GM12875 (cell line): ENCODE measurements around the gene SRP68.

Experiments
- H3K4me3 ChIP-seq: one replicate; pipeline ENCODE4 v1.5.1; 2011; ENCODE audit warnings: low read depth, low read length, control low read depth
- TF ChIP-seq, protein P1 (sequence below): IDR thresholded peaks from 2 replicates; pipeline ENCODE4 v1.5.1; 2011; ENCODE audit warnings: low read depth, mild to moderate bottlenecking, control low read depth, inconsistent platforms, low read length, moderate library complexity, borderline replicate concordance; ENCODE audit not compliant: insufficient read depth

SRP68 gene

DNA sequence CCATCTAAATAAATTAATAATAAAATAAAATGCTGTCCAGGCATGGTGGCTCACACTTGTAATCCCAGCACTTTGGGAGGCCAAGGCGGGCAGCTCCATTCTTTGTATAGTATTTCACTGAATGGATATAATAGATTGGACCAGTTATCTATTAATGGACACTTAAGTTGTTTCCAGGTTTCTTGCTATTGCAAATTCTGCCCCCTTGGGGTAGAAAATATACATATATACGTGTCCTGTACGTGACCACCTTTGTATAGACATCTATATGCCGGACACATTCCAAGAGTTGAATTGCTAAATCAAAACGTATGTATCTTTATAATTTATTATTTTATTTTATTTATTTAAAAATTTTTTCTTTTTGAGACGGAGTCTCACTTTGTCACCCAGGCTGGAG lies 35.2 kb upstream of the SRP68 start:
- no peak overlapping the region for H3K4me3 ChIP-seq
- TF ChIP-seq, protein P1, sequence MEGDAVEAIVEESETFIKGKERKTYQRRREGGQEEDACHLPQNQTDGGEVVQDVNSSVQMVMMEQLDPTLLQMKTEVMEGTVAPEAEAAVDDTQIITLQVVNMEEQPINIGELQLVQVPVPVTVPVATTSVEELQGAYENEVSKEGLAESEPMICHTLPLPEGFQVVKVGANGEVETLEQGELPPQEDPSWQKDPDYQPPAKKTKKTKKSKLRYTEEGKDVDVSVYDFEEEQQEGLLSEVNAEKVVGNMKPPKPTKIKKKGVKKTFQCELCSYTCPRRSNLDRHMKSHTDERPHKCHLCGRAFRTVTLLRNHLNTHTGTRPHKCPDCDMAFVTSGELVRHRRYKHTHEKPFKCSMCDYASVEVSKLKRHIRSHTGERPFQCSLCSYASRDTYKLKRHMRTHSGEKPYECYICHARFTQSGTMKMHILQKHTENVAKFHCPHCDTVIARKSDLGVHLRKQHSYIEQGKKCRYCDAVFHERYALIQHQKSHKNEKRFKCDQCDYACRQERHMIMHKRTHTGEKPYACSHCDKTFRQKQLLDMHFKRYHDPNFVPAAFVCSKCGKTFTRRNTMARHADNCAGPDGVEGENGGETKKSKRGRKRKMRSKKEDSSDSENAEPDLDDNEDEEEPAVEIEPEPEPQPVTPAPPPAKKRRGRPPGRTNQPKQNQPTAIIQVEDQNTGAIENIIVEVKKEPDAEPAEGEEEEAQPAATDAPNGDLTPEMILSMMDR = 0 out of 2 replicates have a peak, but pooled peaks have one; percentile 15

DNA sequence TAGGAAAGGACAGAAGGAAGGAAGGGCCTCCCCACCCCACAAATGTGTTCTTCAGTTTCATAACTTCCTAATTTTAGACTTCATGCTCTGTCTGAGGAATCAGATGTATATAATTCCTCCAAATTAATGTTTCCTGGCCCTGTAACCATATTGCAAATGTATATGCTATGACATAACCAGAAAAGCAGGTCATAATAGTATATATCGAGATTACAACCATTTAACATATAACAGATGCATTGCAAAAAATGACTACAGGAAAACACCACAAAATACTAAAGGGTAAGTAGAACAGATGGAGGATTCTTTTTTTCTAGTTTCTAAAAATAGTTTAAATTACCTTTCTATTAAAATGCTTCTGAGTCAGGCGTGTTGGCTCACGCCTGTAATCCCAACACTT lies 34.4 kb upstream of the SRP68 start:
- no peak overlapping the region for H3K4me3 ChIP-seq
- TF ChIP-seq, protein P1 = no peak

DNA sequence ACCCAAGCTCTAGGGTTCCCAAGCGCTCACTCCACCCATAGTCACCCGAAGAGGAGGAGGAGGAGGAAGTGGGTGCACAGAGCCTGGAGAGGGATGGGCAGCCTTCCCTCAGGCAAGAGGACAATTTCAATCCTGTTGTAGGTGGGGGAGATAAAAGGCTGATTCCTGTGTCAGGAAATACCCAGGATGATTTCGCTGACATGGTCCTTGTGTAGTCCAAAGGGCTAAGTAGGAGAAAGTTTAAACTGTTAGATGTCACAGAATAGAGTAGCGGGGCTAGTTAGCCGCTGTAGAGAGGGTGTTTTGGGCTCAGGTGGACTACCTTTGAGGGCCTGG lies 32.5 kb upstream of the SRP68 start:
- H3K4me3 ChIP-seq = no peak overlapping the region
- TF ChIP-seq, protein P1 = no peak

DNA sequence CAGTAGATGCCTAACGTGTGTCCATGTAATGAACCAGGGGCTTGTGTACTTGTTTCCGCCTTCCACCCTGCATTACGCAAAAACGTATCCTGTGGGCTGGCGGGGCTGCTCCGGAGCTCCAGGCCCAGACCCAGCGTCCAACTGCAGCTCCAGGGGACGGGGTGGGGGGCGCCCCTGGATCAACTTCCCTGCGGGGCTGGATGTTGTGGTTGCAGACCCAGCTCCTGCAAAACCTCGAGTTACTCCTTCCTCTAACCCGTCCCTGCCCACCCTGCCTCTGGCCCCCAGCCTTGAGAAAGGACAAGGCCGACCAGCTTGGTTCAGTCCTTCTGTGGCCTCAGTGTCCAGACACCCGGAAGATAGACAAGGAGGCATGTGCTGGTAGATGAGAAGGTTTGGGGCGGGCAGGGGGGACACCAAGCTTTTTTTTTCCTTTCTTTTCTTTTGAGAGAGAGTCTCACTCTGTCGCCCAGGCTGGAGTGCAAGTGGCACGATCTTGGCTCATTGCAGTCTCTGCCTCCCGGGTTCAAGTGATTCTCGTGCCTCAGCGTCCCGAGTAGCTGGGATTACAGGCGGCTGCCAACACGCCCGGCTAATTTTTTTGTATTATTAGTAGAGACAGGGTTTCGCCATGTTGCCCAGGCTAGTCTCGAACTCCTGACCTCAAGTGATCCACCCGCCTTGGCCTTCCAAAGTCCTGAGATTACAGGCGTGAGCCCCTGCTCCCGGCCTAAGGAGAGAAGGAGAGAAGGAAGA lies 32.0 kb upstream of the SRP68 start:
- TF ChIP-seq, protein P1 = no peak
- peak overlapping the region; percentile 88 for H3K4me3 ChIP-seq

DNA sequence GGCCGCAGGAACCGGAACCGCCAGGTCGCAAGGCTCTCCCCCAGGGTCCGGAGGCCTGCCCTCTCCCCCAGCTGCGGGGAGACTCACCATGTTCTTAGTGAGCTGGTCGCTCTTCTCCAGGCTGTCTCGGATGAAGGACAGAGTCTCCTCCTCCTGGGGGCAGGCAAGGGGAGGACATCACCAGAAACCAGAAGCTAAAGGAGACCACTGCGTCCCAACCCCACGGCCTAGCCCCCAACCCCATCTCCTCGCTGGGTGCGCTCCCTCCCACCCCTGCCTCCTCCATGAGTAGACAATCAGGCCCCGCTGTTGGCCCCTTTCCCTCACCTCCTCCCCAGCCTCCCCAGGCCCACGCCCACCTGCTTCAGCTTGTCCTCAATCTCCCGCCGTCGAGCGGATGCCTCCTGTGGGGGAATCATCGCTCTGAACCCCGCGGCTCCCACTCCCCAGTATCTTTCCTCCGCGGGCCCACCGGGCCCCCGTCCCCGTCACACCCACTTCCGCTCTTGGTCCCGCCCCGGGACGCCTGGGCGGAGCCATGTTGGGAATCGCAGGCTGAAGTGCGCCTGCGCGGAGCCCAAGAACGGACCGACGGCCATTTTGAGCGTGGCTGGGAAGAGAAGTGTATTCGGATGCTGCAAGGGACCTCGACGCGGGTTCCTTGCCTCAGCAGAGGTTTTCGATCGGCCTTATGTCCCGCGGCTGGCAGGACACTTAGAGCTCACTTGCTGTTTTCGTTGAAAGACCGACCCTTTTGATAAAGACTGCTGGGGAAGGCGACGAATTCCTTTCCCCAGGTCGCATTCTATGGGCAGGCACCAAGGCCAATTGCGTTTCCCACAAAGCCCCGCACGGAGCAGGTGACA lies 31.2 kb upstream of the SRP68 start, which contains the start of gene EXOC7:
TSS of gene EXOC7 (minus strand) at position 514 of the 866 bp plus-strand sequence. CDS start at position 419, 95 bp downstream.
- H3K4me3 ChIP-seq = peak within 1 kb of the TSS; percentile 88
- TF ChIP-seq, protein P1 = no peak

DNA sequence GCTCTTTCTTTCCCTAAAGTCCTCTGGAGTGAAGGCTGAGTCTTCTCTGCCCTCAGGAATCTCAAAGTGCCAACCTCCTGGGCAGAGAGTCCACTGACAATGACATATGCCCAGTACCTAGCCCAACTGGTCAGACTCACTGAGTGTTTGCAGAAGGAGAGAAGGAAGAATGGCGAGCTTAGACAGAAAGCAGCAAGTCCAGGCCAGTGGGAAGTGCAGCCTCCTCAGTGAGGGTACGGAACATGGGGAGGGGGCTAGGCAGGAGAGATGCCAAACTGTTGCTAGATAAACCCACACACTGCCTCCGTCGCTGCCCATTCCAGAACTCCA lies 30.6 kb upstream of the SRP68 start:
- TF ChIP-seq, protein P1 = no peak
- peak overlapping the region; percentile 88 for H3K4me3 ChIP-seq
